Measurements from ENCODE around the gene IL7R.
A peak's percentile ranks its signal among the peaks of the same experiment; 100 is the strongest.

Gene IL7R

GRCh38 chr5:35922468-35922867 is 65.8 kb downstream of the IL7R start:
- no peak for TF ChIP-seq CTCF (IDR thresholded peaks at IDR 0.05; ENCODE audit: insufficient read depth, missing control alignments)
- DNase-seq (ENCODE audit: insufficient read length, low spot score), result no peak

GRCh38 chr5:35924122-35924949 is 67.6 kb downstream of the IL7R start:
- no peak for TF ChIP-seq CTCF (IDR thresholded peaks at IDR 0.05; ENCODE audit: insufficient read depth, missing control alignments)
- FAIRE-seq, result no peak
- no peak for DNase-seq (ENCODE audit: insufficient read length, low spot score)

More at GRCh38 chr5:35922468-35922867, 65.8 kb downstream of the IL7R start:
- no peak for FAIRE-seq

GRCh38 chr5:35924950-35925722 is 68.4 kb downstream of the IL7R start:
- no peak for FAIRE-seq
- peak; percentile 37 for TF ChIP-seq CTCF (IDR thresholded peaks at IDR 0.05; ENCODE audit: insufficient read depth, missing control alignments)
- DNase-seq (ENCODE audit: insufficient read length, low spot score), result peak; percentile 25

GRCh38 chr5:35926389-35927051 is 69.8 kb downstream of the IL7R start:
- FAIRE-seq (peak; percentile 16), DNase-seq (ENCODE audit: insufficient read length, low spot score) (peak; percentile 39)
- peak; percentile 82 for TF ChIP-seq CTCF (IDR thresholded peaks at IDR 0.05; ENCODE audit: insufficient read depth, missing control alignments)

Data from D721Med (cell line).